ENCODE results near the gene CSTPP1.

DNA sequence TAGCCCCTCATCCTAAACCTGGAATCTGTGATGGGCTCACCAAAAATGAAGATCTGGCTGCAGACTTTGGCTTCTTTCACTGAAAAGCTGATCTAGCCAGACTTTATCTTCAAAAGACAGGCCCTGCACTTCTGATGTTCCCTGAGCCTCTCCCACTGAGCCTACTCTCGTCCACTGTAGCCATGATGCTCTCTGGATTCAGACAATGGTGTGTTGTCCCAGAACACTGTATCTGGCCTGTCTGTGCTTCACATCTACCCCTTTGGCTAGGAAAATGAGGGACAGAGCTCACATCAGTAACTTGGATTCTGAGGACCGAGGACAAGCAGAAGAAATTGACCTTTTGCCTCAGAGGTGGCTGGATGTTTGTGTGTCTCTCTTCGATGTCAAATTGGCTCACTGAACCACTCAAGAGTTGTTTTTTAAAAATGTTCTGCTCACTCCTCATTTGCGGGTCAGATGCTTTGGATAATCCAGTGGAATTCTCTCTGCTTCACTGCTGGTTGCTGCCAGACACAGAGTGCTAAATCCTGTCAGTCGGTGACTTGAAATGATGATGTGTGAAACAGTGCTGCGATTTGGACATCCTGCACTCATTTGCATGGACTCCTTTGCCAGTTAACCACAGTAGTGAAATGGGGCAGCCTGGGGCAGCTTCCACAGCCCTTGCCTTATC, 172.6 kb downstream of the CSTPP1 start:
- TF ChIP-seq, protein P1, sequence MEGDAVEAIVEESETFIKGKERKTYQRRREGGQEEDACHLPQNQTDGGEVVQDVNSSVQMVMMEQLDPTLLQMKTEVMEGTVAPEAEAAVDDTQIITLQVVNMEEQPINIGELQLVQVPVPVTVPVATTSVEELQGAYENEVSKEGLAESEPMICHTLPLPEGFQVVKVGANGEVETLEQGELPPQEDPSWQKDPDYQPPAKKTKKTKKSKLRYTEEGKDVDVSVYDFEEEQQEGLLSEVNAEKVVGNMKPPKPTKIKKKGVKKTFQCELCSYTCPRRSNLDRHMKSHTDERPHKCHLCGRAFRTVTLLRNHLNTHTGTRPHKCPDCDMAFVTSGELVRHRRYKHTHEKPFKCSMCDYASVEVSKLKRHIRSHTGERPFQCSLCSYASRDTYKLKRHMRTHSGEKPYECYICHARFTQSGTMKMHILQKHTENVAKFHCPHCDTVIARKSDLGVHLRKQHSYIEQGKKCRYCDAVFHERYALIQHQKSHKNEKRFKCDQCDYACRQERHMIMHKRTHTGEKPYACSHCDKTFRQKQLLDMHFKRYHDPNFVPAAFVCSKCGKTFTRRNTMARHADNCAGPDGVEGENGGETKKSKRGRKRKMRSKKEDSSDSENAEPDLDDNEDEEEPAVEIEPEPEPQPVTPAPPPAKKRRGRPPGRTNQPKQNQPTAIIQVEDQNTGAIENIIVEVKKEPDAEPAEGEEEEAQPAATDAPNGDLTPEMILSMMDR (IDR thresholded peaks at IDR 0.05), result no peak
- TF ChIP-seq EZH2 (IDR thresholded peaks at IDR 0.05; ENCODE audit: borderline replicate concordance, insufficient read depth, low read depth, low read length, poor library complexity, severe bottlenecking), result no peak
